ENCODE data around the gene VWF.

VWF gene

DNA sequence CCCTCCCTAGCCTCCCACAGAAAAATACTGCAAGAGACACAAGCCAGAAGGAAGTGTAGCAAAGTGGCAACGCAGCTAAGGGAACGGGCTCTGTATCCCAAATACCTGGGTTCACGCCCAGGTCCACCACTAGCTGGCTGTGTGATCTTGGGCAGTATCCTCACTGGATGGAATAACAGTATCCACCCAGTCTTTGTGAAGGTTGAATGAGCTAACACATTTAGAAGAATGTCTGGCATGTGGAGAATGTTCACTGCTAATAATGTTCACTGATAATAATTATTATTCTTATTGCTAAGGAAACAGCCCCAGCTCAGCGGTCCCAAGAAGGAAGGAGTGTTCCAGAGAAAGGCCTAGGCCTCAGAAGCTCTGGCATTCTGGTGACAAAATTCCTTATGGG, 70.9 kb downstream of the VWF start:
- DNase-seq = no peak

DNA sequence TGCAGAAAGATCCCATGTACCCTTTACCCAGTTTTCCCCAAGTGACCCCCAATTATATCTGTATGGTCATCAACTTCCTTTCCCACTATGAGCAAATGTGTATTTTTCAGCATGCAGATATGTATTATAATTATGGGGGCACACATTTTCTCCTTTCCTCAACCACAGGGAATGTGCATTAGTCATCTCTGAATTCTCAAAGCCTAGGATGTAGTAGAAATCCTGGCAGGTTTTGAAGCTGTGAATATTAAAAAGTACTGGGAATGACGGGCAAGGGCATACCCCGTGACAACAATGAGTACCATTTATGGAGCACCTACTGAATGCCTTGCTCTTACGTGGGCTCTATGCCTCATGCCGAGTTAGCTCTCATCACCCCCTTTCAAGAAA, 71.5 kb downstream of the VWF start:
- DNase-seq = no peak

- no peak for DNase-seq
These were observed 72.1 kb downstream of the VWF start for GRCh38 chr12:6052206-6052939.

DNA sequence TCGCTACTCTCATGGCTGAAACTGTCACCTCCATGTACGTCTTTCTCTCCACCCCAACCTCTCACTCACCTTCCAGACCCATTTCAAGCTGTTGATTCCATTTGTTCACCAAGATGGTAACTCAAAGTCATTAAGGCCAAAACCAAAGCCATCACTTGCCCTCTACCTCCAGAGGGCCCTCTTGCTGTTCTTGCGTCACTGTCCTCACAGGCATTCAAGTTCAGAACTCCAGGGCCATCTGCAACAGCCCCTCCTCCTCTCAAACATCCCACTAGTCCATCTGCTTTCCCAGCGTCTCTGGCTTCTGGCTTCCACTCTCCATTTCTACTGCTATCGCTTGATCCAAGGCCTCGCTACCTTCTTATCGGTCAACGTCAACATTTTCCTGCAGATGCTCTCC, 74.5 kb downstream of the VWF start:
- no peak for DNase-seq

GRCh38 chr12:6049587-6049986, 74.9 kb downstream of the VWF start:
- no peak for DNase-seq

- no peak for DNase-seq
These were observed 76.9 kb downstream of the VWF start for GRCh38 chr12:6047249-6048237.

- no peak for DNase-seq
These were observed 77.8 kb downstream of the VWF start for GRCh38 chr12:6046511-6047180.

DNA sequence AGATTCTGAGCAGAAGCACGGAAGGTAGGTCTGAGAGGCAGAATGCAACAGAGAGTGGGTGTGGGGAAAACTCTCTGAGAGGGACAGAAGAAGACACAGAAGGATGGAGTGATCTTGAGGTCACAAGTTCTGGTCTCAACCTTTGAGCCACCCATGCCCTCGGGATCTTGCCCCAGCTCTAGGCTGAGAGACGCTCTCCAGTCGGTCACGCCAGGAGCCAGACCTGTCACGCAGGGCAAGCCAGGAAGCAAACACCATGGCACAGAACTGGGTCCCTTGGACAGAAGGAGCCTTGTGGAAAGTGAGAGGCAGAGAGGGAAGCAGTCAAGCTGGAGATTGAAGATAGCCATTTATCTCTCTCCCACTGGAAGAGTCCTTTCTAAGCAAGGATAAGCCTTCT, 79.0 kb downstream of the VWF start:
- DNase-seq = no peak

- no peak for DNase-seq
These were observed 80.4 kb downstream of the VWF start for GRCh38 chr12:6044082-6044481.

DNA sequence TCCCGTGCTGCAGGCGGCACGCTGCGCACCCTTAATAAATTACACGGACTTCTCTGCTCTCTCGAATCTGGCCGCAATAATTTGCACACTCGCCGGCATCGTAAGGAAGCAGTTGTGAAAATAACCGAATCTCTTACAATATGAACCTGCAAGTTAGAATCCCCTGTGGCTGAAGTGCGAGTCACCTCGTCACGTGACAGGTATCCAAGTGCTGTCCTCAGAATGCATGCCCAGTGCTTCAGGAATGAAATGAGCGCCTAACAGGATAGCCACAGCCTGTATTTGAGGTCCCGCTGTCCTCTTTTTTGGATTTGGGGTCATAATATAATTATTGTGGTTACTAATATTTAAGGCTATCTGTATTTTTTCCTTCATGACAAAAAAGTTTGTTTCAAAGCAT, 82.0 kb downstream of the VWF start:
- DNase-seq = no peak

- DNase-seq = no peak
These were observed 82.6 kb downstream of the VWF start for GRCh38 chr12:6041891-6042290.

- no peak for DNase-seq
These were observed 83.7 kb downstream of the VWF start for GRCh38 chr12:6040815-6041214.

DNA sequence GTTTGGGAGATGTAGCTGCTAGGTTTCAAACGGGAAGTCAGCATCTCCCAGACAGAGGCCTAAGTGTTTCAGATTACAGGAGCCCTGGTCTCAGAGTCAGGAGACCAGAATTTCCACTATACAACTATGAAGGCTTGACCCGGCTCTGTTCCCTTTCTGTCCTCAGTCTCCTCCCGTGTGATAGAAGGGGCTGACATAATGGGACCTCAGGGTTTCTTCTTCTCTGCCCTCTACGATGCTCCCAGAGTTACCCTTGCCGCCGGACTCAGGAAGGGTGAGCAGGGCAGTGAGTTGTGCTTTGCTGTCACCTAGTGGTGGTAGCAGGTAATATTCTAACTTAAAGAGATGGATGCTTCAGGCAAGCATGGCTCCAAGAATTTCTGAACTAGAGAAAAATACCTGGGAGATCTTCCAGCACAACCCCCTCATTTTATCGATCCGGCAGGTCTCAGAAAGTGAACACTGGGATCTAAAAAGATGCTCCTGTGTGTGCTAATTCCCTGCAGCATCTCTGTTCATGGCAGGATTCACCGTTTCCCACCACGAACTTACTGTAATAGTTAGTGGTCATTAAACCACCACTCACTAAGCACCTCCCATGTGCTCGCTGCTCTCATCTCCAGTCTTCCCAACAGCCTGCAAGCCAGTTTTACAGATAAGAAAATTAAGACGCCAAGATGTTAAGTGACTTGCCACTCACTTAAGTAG, 84.4 kb downstream of the VWF start:
- DNase-seq = no peak

- no peak for DNase-seq
These were observed 86.3 kb downstream of the VWF start for GRCh38 chr12:6038160-6038559.

- no peak for DNase-seq
These were observed 87.0 kb downstream of the VWF start for GRCh38 chr12:6037459-6037858.

- DNase-seq = no peak
These were observed 88.0 kb downstream of the VWF start for GRCh38 chr12:6036509-6036908.

DNA sequence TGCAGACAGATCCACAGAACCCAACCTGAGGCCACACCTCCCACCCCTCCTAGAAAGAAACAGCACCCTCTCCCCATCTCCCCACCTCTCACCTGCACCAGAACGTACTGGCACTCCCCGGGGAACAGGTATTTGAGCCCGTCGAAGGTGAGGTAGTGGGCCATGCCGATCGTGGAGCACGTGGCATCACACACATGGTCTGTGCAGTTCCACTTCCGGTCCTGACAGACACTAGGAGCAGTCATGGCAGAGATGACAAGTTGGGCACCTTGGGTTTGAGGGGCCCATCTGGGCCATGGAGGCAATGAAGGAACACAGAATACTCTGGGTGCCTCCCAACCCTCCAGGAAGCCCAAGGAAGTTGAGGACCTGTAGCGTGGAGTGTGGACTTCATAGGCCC, 89.9 kb downstream of the VWF start:
- no peak for DNase-seq

DNA sequence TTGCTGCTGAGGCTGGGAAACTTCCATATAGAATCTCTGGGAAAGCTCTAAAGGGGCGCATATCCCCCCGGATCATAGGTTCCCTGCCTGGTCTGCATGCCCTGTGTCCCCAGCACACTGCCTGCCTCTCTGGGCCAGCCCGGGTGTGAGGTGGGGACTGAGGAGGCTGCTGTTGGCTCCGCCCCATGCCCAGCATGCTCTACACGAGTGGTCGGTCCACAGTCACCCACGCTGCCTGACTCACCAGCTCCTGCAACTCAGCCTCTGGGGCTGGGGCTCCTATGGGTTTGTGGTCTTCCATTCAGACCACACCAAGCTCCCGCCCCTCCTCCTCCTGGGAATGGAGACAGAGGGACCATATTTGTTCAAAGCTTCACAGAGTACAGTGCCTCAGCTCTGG, 90.9 kb downstream of the VWF start:
- no peak for DNase-seq

DNA sequence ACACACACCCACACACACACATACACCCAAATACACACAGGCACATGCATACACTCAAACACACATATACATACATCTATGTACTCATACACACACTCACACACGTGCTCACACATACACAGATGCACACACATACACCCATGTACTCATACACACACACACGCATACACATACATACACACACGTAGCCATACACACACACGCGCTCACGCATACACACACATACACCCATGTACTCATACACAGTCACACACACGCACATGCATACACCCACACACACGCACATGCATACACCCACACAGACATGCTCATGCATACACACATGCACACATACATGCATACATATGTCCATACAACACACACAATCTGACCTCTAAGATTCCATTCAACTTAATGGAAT, 91.7 kb downstream of the VWF start:
- no peak for DNase-seq

DNA sequence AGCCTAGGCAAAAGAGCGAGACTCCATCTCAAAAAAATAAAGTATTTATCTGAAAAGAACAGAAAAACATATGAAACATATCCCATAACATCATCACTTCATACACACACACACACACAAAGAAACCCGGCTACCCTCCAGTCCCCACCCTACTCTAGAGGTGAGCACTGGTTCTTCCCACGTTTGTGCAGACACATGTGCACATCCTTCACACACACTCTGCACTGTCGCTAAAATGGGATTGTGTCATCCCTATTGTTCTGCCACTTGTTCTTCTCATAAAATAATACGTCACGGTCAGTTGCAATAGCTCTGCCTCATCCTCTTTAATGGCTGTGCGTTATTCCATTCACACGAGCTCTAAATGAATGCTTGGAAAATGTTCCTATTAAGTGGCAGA, 93.5 kb downstream of the VWF start:
- no peak for DNase-seq

- no peak for DNase-seq
These were observed 94.4 kb downstream of the VWF start for GRCh38 chr12:6030081-6030480.

- no peak for DNase-seq
These were observed 95.1 kb downstream of the VWF start for GRCh38 chr12:6029401-6029800.

DNA sequence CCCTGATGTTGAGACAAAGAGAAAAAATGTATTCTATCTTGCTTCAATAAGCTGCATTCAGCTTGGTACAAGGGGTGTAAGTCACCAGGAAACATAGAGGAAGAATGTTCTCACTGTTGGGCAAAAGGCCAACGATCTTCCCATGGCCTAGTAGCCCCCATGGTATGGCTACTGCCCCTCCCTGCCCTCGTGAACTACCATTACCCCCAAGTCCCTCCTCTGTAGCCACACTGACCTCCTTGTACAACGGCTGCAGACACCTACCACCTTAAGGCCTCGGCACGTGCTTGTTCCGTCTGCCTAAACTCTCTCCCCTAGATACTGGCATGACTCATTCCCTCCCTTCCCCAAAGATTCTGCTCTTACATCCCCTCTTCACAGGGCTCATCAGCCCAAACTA, 97.5 kb downstream of the VWF start:
- no peak for DNase-seq

Measured in NK-92 treated with Interleukin-12 subunit alpha and Interleukin-12 subunit beta, amount 100 ng/mL, for 24 hours (cell line).